ENCODE data around the gene LRRN1. TPM values are rescaled to one million over a fixed set of nuclear protein-coding genes. Genes with fewer than 3 reads are reported as not detected.

Gene LRRN1
- 3.8 TPM for total RNA-seq

DNA sequence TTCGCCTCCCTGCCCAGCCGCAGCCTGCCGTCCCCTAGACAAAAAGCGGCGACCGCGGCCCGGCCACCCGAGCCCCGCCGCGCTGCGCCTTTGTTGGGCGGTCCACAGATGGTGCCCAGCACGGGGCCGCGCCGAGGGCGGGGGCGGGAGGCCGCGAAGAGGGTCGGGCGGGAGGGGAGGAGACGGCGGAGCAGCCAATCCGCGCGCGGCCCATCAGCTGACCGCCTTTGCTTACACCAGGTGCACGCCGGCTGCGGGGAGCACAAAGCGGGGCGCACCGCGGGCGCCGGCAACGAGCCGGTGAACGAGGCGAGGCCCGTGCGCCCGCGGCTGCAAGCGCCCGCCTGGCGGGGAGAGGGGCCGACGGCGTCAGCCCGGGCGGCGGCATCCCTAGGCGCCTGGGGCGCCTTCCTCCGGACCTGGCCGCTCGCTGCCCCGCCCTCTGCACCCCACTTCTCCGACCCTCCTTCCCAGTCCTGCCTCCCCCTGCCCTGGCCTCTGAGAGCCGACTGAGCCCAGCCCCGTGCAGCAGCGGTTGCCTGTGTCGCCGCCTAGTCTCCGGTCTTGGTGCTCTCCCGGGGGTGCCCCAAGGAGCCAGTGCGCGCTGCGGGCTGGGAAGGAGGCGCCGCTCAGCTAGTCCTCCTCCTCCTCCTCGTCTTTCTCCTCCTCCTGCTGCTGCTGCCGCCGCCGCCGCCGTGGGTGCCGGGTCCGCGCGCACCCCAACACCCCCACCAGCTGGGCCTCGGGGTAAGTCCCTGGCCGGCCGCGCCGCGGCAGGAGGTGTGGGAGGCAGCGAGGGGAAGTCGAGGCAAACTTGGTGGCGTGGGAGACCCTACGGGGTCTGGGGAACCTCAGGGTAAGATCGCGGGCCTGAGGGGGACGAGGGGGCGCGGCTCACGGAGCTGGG is at the start of gene LRRN1:
Gene LRRN1 (plus strand): TSS at position 259 of the 907 bp plus-strand sequence. CDS start 45,211 bp downstream, outside the sequence.
- DNase-seq (ENCODE audit: low read depth in 2 of 3, low spot score in 2 of 3) = peak in 2 of 3 donors; percentile 69 to 80

- no peak for DNase-seq (ENCODE audit: low read depth in 2 of 3, low spot score in 2 of 3)
Observed at GRCh38 chr3:3753416-3753815, 45.8 kb upstream of the LRRN1 start.

- DNase-seq (ENCODE audit: low read depth in 2 of 3, low spot score in 2 of 3) = no peak
Observed at GRCh38 chr3:3765661-3766060, 33.6 kb upstream of the LRRN1 start.

DNA sequence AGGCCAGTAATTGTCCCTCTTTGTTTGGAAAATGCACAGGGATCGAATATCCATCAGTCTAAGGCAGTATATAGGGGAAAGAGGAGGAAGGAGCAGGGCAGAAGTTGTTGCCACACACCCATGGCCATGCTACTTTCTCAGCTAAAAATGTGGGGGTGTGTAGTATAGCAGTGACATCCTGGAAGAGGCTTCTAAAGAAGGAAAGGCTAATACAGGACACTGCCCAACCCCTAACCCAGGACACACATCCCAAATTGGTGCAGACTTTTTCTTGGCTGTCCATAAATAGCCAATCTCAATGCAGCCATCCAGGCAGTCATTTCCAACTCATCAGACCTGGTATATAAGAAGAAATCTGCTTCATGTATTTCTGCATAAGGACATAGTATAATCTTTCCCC is 33.1 kb upstream of the LRRN1 start:
- no peak for DNase-seq (ENCODE audit: low read depth in 2 of 3, low spot score in 2 of 3)

GRCh38 chr3:3771094-3771493 is 28.1 kb upstream of the LRRN1 start:
- DNase-seq (ENCODE audit: low read depth in 2 of 3, low spot score in 2 of 3) = no peak

DNA sequence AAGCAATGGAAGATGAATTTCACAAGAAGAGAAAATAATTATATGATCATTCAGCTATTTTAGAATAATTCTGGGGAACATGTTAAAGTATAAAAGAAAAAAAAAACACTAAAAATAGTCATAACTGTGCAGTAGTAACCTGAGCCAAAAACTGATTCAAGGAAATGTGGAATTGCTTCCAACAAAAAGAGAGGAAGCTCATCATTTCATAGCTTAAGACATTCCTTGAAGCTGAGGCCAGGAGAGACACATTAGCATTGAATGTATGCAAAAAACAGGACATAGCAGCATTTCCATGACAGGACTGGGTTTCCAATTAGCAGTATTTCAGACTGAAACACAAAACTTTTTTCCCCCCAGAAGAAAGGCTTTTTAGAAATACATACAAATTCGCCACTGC is 27.7 kb upstream of the LRRN1 start:
- no peak for DNase-seq (ENCODE audit: low read depth in 2 of 3, low spot score in 2 of 3)

- no peak for DNase-seq (ENCODE audit: low read depth in 2 of 3, low spot score in 2 of 3)
Observed at GRCh38 chr3:3772338-3772737, 26.9 kb upstream of the LRRN1 start.

DNA sequence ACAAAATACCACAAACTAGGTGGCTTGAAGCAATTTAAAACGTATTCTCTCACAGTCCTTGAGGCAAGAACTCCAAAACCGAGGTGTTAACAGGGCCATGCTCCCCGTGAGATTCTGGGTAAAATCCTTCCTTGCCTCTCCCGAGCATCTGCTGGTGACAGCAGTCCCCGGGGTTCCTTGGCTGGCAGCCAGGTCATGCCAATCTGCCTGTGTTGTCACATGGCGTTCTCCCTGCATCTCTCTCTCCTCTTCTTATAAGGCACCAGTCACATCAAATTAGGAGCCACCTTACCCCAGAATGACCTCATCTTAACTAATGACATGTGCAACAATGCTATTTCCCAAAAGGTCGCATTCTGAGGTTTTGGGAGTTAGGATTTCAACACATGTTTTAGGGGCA is 26.3 kb upstream of the LRRN1 start:
- DNase-seq (ENCODE audit: low read depth in 2 of 3, low spot score in 2 of 3) = no peak

DNA sequence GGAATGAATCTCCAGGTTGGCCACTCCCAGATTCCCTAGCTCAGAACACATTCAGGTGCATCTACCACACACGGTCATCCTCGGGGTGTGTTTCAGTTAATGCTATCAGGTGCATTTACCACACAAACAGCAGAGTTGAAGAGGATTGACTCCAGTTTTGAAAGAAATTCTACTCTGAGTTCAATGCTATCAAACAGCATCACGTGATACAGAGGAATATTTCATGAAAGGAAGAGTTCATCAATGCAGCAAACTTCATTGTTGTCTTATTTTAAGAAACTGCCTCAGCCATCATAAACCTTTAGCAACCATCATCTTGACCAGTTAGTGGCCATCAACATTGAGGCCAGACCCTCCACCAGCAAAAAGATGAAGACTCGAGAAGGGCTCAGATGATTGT is 22.6 kb upstream of the LRRN1 start:
- DNase-seq (ENCODE audit: low read depth in 2 of 3, low spot score in 2 of 3) = no peak

- DNase-seq (ENCODE audit: low read depth in 2 of 3, low spot score in 2 of 3) = no peak
Observed at GRCh38 chr3:3778216-3778615, 21.0 kb upstream of the LRRN1 start.

- DNase-seq (ENCODE audit: low read depth in 2 of 3, low spot score in 2 of 3) = no peak
Observed at GRCh38 chr3:3778641-3779270, 20.5 kb upstream of the LRRN1 start.

GRCh38 chr3:3782457-3782856 is 16.8 kb upstream of the LRRN1 start:
- DNase-seq (ENCODE audit: low read depth in 2 of 3, low spot score in 2 of 3) = no peak

- DNase-seq (ENCODE audit: low read depth in 2 of 3, low spot score in 2 of 3) = no peak
Observed at GRCh38 chr3:3783210-3783609, 16.0 kb upstream of the LRRN1 start.

DNA sequence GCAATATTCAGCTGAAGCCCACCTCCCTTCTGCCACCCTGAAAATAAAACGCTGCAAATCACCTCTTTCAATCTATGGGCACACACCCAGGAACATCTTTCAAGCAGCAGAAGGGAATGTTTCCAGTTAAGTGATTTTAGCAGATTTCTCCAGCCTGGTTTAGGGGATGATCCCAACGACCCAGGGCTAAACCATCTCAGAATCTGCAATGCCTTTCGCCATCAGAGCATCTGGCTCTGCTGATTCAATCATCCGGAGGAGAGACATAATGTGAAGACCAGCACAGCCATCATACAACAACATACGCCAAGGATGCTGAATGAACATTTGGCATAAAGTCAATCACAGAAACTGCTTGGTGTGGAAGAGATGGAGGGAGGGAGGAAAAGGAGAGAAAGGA is 15.5 kb upstream of the LRRN1 start:
- DNase-seq (ENCODE audit: low read depth in 2 of 3, low spot score in 2 of 3) = no peak

GRCh38 chr3:3792391-3792790 is 6.8 kb upstream of the LRRN1 start:
- DNase-seq (ENCODE audit: low read depth in 2 of 3, low spot score in 2 of 3) = no peak

- DNase-seq (ENCODE audit: low read depth in 2 of 3, low spot score in 2 of 3) = peak in 2 of 3 donors; percentile 43 to 68
Observed at GRCh38 chr3:3798631-3799113, 559 bp upstream of the LRRN1 start.

DNA sequence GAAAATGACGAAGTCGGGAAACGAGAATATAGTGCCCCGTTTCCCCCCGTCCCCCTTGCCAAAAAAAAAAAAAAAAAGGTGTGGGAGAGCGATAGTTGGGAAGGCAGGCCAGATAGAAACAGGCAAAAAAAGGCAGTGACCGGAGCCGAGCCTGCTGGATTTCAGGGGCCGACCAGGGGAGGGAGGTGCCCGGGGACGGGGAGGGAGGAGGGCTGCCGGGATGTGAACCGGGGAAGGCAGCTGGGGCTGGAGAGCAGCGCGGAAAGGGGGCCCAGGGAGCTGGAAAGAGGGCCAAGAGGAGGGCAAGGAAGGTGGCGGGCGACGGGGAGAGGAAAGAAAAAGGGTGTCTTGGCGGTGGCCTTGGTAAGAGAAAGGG is 837 bp downstream of the LRRN1 start:
- peak in 2 of 3 donors; percentile 9 to 12 for DNase-seq (ENCODE audit: low read depth in 2 of 3, low spot score in 2 of 3)

DNA sequence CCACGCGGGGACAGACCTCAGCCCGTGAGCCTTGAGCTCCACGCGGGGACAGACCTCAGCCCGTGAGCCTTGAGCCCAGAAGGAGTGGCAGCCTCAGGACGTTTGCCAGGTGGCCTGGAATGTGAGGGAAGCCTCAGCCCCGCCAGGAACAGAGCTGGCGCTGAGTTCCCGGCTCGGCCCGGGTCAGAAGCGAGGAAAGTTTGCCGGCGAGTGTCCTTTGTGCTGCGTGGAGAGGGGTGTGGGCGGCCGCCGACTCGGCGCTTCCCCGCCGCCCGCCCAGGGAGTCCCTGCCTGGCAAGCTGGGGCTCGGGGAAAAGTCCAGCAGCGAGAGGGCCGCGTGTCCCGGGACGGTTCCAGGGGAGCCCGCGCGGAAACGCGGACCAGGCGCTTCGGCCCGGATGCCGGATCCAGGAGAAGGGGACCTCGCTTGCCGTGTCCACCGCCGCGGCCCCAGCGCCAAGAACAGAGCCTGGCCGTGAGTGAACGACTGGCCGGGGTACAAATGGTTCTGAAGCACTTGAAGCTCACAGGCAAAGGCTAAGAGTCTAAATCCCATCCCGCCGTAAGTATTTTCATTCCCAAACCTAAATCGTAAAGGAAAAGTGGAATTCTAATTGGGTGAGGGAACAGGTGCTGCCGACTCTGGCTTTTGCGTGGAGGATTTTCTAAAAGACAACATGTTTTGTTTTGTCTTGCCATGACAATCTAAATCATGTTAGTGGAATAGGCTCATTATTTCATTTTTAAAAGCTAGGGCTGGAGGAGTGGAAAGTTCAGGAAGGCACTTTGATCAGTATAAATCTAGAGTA is 1.7 kb downstream of the LRRN1 start:
- DNase-seq (ENCODE audit: low read depth in 2 of 3, low spot score in 2 of 3) = no peak

DNA sequence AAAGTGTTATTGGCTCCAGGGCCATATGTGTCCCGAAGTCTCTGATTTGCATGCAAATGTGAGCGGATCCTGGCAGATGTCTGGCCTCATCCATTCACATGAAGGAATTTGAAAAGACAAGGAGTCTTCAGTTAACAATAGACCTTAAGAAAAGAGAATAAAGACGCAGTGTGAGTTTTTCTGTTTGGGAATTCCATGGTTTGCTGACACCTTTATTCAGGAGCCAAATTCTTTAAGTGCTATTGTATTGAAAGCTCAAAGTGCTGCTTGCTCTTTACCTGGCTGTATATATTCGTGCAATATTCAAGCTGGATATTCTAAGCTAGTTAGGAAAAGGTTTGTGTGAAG is 2.2 kb downstream of the LRRN1 start:
- no peak for DNase-seq (ENCODE audit: low read depth in 2 of 3, low spot score in 2 of 3)

DNA sequence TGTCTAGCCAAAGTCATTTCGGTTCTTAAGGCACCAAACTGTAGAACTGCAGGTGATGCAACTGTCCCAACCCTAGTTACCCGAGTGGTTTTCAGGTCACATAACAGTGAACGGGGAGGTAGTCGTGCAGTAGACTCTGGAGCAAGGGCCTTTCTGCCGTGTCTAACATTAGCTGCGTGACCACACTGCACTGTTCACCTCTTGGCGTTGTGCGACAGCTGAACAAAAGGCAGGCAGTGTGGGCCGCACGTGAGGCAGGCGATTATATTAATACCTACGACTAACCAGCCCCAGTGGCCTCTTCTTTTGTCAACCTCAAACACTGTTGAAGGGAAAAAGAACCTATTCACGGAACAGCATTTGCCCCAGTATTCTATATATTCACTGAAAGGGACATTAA is 2.8 kb downstream of the LRRN1 start:
- DNase-seq (ENCODE audit: low read depth in 2 of 3, low spot score in 2 of 3) = no peak

DNA sequence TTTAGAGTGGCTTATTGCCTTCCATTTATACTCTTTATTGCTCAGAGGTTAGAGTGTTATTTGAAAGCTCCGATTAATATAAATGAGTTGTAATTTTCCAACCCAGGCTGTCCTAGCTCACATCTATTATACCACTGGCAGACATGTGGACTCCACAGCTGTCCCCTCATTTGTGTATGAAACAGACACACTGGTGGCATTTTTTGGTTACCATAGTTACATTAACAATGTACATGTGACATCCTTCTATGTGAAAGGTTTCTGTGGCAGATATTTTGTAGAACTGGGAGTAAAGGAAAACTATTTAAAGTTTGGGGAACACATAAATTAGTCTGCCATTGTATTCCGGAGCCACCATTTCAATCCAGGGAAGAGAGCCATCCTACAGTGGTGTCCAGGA is 5.3 kb downstream of the LRRN1 start:
- no peak for DNase-seq (ENCODE audit: low read depth in 2 of 3, low spot score in 2 of 3)
